ENCODE data around the gene ELL. TPM values are rescaled to one million over a fixed set of nuclear protein-coding genes. Genes with fewer than 3 reads are reported as not detected.

ELL gene
- polyA plus RNA-seq, 1 donor from 2014 or later = 7.2 TPM

GRCh38 chr19:18515959-18516358, 5.9 kb downstream of the ELL start:
- Histone ChIP-seq H4K20me1 (ENCODE audit: insufficient read depth) (no peaks in the 10 kb centered on the region), H3K79me2 (replicated peaks; ENCODE audit: insufficient read depth, low read length) (peaks cover 23% of the 10 kb centered on the region), H3K4me2 (ENCODE audit: low read length) (no peak overlapping the region), H3K27me3 (ENCODE audit: insufficient read depth, low read depth, low read length) (no peaks in the 10 kb centered on the region), H2AFZ (ENCODE audit: low read depth, low read length) (no peak overlapping the region), H3K27ac (ENCODE audit: low read length) (no peak overlapping the region), H3K9me2 (ENCODE audit: insufficient read depth, low read length) (no peaks in the 10 kb centered on the region), H3K9ac (ENCODE audit: low read length) (no peak overlapping the region), H3K4me3 (ENCODE audit: low read length) (no peak overlapping the region), H3F3A (ENCODE audit: insufficient read depth, low read length, poor library complexity, severe bottlenecking) (no peaks in the 10 kb centered on the region), H3K9me3 (ENCODE audit: low read length) (no peaks in the 10 kb centered on the region), H3K36me3 (ENCODE audit: insufficient read depth, low read length) (no peaks in the 10 kb centered on the region)
- TF ChIP-seq MXI1 (conservative IDR thresholded peaks at IDR 0.05; ENCODE audit: poor library complexity, severe bottlenecking) (no peak), CTCF (IDR thresholded peaks at IDR 0.05; ENCODE audit: poor library complexity, severe bottlenecking) (no peak), POLR2AphosphoS5 (IDR thresholded peaks at IDR 0.05) (no peak), REST (IDR thresholded peaks at IDR 0.05; ENCODE audit: borderline replicate concordance) (no peak), RAD21 (conservative IDR thresholded peaks at IDR 0.05) (no peak)

GRCh38 chr19:18514800-18515682, 6.8 kb downstream of the ELL start:
- H3K79me2 ChIP-seq (replicated peaks; ENCODE audit: insufficient read depth, low read length) = peaks cover 20% of the 10 kb centered on the region

More at GRCh38 chr19:18514800-18515682, 6.8 kb downstream of the ELL start:
- Histone ChIP-seq H2AFZ (ENCODE audit: low read depth, low read length) (no peak overlapping the region), H3K27ac (ENCODE audit: low read length) (no peak overlapping the region), H3K9me3 (ENCODE audit: low read length) (no peaks in the 10 kb centered on the region), H3K36me3 (ENCODE audit: insufficient read depth, low read length) (no peaks in the 10 kb centered on the region), H3K9me2 (ENCODE audit: insufficient read depth, low read length) (no peaks in the 10 kb centered on the region), H3K4me3 (ENCODE audit: low read length) (no peak overlapping the region), H4K20me1 (ENCODE audit: insufficient read depth) (no peaks in the 10 kb centered on the region), H3K4me2 (ENCODE audit: low read length) (no peak overlapping the region), H3F3A (ENCODE audit: insufficient read depth, low read length, poor library complexity, severe bottlenecking) (no peaks in the 10 kb centered on the region), H3K27me3 (ENCODE audit: insufficient read depth, low read depth, low read length) (no peaks in the 10 kb centered on the region), H3K9ac (ENCODE audit: low read length) (no peak overlapping the region)
- TF ChIP-seq TAF1 (IDR thresholded peaks at IDR 0.05; ENCODE audit: low read depth) = no peak
- TF ChIP-seq EP300 (conservative IDR thresholded peaks at IDR 0.05; ENCODE audit: poor library complexity, severe bottlenecking) = no peak
- TF ChIP-seq POLR2AphosphoS5 (IDR thresholded peaks at IDR 0.05) = no peak
- no peak for TF ChIP-seq MXI1 (conservative IDR thresholded peaks at IDR 0.05; ENCODE audit: poor library complexity, severe bottlenecking)
- no peak for TF ChIP-seq EZH2 (IDR thresholded peaks at IDR 0.05; ENCODE audit: borderline replicate concordance, insufficient read depth, low read length, poor library complexity, severe bottlenecking)
- TF ChIP-seq CTCF (IDR thresholded peaks at IDR 0.05; ENCODE audit: poor library complexity, severe bottlenecking) = no peak
- TF ChIP-seq REST (IDR thresholded peaks at IDR 0.05; ENCODE audit: borderline replicate concordance) = no peak
- no peak for TF ChIP-seq SMC3 (conservative IDR thresholded peaks at IDR 0.05; ENCODE audit: poor library complexity)
- no peak for TF ChIP-seq RAD21 (conservative IDR thresholded peaks at IDR 0.05)
